ENCODE data around the gene MYO1H. TPM values are rescaled to one million over a fixed set of nuclear protein-coding genes. Genes with fewer than 3 reads are reported as not detected.
"Not testable (repeated sequence)": the region's sequence is repeated elsewhere in the genome, so short reads cannot be mapped to it uniquely, and the experiment has no call there.

Gene MYO1H
- total RNA-seq, 1 experiment from 2014 or later, result not detected

DNA sequence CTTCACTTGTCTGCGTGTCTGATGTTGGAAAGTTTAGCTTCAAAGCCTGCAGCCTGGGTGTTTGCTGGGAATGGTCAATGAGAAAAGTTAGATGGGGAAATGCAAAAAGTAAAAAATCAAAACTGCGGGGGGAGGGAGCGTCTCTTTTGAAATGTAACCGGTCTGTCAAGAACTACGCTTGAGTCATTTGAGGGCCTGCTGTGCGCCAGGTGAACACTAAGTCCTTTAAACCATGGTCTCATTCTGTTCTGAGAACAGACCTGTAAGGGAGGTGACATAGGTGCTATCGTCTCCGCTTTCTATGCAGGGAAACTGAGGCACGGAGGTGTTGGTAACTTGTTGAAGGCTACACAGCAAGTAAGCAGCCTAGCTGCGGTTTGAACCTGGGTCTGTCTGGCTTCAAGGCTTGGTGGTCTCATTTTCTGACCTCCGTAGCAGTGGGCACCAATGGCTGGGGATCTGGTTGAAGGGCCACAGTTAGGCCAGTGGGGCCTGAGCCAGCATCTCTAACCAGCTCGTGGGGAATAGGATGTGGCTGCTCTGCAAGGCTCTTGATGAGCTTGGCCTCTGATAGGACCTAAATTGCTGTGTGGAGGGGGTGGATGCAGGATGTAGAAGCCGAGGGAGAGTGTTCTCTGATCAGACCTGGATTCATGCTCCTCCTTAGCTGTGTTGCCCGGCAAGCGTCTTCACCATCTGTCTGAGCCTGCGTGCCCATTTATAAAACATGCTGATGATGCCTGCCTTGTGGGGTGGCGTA, 87.9 kb downstream of the MYO1H start:
- Histone ChIP-seq H3K4me1 (replicated peaks) (no peaks in the 10 kb centered on the region), H3K9me3 (replicated peaks) (no peaks in the 10 kb centered on the region)
- DNase-seq (ENCODE audit: low read depth in 1 of 2, low spot score in 2 of 2), result no peak

DNA sequence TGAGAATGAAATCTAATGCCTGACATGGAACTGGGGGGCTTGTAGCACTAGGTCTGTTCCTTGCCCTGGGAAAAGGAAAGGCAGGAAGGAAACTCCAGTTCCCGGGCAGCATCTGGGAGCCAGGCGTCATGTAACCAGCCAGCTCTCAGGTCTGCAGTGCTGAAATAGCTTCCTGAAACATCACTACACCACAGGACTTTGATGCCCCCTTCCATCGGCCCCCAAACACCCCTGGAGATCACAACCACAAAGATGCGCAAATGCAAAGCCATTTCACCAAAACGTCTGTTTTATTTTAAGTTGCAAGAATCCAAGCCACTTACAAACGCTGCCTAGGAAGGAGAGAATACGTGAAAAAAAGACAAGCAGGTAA, 88.5 kb downstream of the MYO1H start:
- Histone ChIP-seq H3K4me3 (no peak overlapping the region), H3K27ac (no peak overlapping the region), H3K27me3 (replicated peaks) (no peaks in the 10 kb centered on the region), H3K9me3 (replicated peaks) (no peaks in the 10 kb centered on the region), H3K4me1 (replicated peaks) (no peaks in the 10 kb centered on the region), H3K36me3 (no peaks in the 10 kb centered on the region)
- DNase-seq (ENCODE audit: low read depth in 1 of 2, low spot score in 2 of 2), result no peak

More for the DNA sequence above, 87.9 kb downstream of the MYO1H start:
- H3K27me3 ChIP-seq (replicated peaks), result no peaks in the 10 kb centered on the region
- no peaks in the 10 kb centered on the region for H3K36me3 ChIP-seq
- H3K27ac ChIP-seq, result no peak overlapping the region
- H3K4me3 ChIP-seq, result no peak overlapping the region

DNA sequence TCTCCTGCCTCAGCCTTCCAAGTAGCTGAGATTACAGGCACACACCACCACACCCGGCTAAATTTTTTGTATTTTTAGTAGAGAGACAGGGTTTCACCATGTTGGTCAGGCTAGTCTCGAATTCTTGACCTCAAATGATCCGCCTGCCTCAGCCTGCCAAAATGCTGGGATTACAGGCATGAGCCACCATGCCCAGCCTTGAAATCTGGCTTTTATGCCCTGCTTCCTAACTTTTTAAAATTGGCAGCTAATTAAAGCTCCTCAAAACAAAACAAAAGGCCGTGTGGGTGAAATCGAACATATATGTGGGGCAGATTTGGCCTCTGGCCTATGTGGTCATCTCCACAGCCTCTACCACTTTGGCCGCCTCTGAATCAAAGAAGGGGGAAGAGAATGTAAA, 91.5 kb downstream of the MYO1H start:
- peaks cover 6% of the 10 kb centered on the region; the same call in 1 of the 2 replicates for H3K36me3 ChIP-seq
- H3K4me1 ChIP-seq (replicated peaks), result no peaks in the 10 kb centered on the region
- H3K27me3 ChIP-seq (replicated peaks), result no peaks in the 10 kb centered on the region
- H3K4me3 ChIP-seq, result no peak overlapping the region
- no peak overlapping the region for H3K27ac ChIP-seq
- no peaks in the 10 kb centered on the region for H3K9me3 ChIP-seq (replicated peaks)
- no peak for DNase-seq (ENCODE audit: low read depth in 1 of 2, low spot score in 2 of 2)

GRCh38 chr12:109439951-109440350, 92.3 kb downstream of the MYO1H start:
- H3K4me1 ChIP-seq (replicated peaks); H3K4me3 ChIP-seq; H3K9me3 ChIP-seq (replicated peaks); H3K27ac ChIP-seq; H3K27me3 ChIP-seq (replicated peaks); DNase-seq (ENCODE audit: low read depth in 1 of 2, low spot score in 2 of 2): not testable (repeated sequence)
- peaks cover 12% of the 10 kb centered on the region; the same call in 1 of the 2 replicates for H3K36me3 ChIP-seq

- H3K27me3 ChIP-seq (replicated peaks), result no peaks in the 10 kb centered on the region
- no peak overlapping the region for H3K27ac ChIP-seq
- DNase-seq (ENCODE audit: low read depth in 1 of 2, low spot score in 2 of 2), result no peak
- no peak overlapping the region for H3K4me3 ChIP-seq
- peaks cover 18% of the 10 kb centered on the region for H3K36me3 ChIP-seq
- H3K9me3 ChIP-seq (replicated peaks), result no peaks in the 10 kb centered on the region
- H3K4me1 ChIP-seq (replicated peaks), result peaks cover 9% of the 10 kb centered on the region
Measured at GRCh38 chr12:109440851-109441490, 93.3 kb downstream of the MYO1H start.

DNA sequence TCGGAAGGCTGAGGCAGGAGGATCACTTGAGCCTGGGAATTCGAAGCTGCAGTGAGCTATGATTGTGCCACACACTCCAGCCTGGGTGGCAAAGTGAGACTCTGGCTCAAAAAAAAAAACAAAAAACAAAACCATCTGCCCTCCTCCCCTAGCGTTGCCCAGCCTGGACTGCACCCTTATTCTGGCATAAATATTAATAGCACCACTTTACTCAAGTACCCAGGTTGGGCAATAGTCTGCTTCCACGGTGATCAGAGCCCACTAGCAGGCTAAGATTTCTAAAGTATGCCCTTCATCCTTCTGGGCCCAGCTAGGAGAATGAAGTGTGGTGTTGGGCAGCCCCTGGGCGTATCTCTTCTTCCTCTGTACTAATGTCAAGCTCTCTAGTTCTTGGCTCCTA, 96.1 kb downstream of the MYO1H start:
- Histone ChIP-seq H3K27me3 (replicated peaks) (no peaks in the 10 kb centered on the region), H3K36me3 (peaks cover 46% of the 10 kb centered on the region), H3K27ac (no peak overlapping the region), H3K4me3 (no peak overlapping the region), H3K9me3 (replicated peaks) (no peaks in the 10 kb centered on the region), H3K4me1 (replicated peaks) (peaks cover 9% of the 10 kb centered on the region)
- no peak for DNase-seq (ENCODE audit: low read depth in 1 of 2, low spot score in 2 of 2)

DNA sequence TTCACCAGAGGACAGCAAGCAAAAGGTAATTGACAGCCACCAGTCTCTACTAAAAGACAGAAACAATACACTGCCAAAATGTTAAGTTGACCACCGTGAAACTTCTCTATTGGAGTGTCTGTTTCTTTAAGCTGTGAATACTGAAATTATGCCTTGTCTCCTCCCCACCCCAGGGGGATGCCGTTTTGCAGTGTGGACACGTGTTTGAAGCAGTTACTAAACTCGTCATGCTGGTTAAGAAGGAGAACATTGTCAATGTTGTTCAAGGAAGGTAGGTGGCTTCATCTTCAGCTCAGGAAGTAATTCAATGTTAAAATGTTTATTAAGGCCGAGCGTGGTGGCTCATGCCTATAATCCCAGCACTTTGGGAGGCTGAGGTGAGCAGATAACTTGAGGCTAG, 96.6 kb downstream of the MYO1H start:
- Histone ChIP-seq H3K4me1 (replicated peaks) (peaks cover 9% of the 10 kb centered on the region), H3K27me3 (replicated peaks) (no peaks in the 10 kb centered on the region), H3K9me3 (replicated peaks) (no peaks in the 10 kb centered on the region), H3K36me3 (peaks cover 51% of the 10 kb centered on the region), H3K27ac (no peak overlapping the region; the same call in 1 of the 2 replicates), H3K4me3 (no peak overlapping the region)
- DNase-seq (ENCODE audit: low read depth in 1 of 2, low spot score in 2 of 2), result no peak

GRCh38 chr12:109445191-109445609, 97.5 kb downstream of the MYO1H start:
- Histone ChIP-seq H3K27ac (peak overlapping the region; percentile 63), H3K27me3 (replicated peaks) (no peaks in the 10 kb centered on the region), H3K4me1 (replicated peaks) (peaks cover 9% of the 10 kb centered on the region), H3K4me3 (no peak overlapping the region), H3K36me3 (peaks cover 60% of the 10 kb centered on the region), H3K9me3 (replicated peaks) (no peaks in the 10 kb centered on the region)
- DNase-seq (ENCODE audit: low read depth in 1 of 2, low spot score in 2 of 2), result no peak

- Histone ChIP-seq H3K4me3 (no peak overlapping the region), H3K9me3 (replicated peaks) (no peaks in the 10 kb centered on the region), H3K36me3 (peaks cover 77% of the 10 kb centered on the region), H3K27ac (no peak overlapping the region), H3K4me1 (replicated peaks) (peaks cover 9% of the 10 kb centered on the region), H3K27me3 (replicated peaks) (no peaks in the 10 kb centered on the region)
- no peak for DNase-seq (ENCODE audit: low read depth in 1 of 2, low spot score in 2 of 2)
Measured at GRCh38 chr12:109446869-109447268, 99.2 kb downstream of the MYO1H start.

GRCh38 chr12:109447482-109447881, 99.8 kb downstream of the MYO1H start:
- no peak for DNase-seq (ENCODE audit: low read depth in 1 of 2, low spot score in 2 of 2)
- no peaks in the 10 kb centered on the region for H3K27me3 ChIP-seq (replicated peaks)
- peaks cover 83% of the 10 kb centered on the region for H3K36me3 ChIP-seq
- no peak overlapping the region for H3K27ac ChIP-seq
- no peak overlapping the region for H3K4me3 ChIP-seq
- no peaks in the 10 kb centered on the region for H3K9me3 ChIP-seq (replicated peaks)
- peaks cover 9% of the 10 kb centered on the region for H3K4me1 ChIP-seq (replicated peaks)

GRCh38 chr12:109448272-109448671, 100.6 kb downstream of the MYO1H start:
- H3K36me3 ChIP-seq, result peaks cover 90% of the 10 kb centered on the region

GRCh38 chr12:109448707-109449390, 101.1 kb downstream of the MYO1H start:
- peaks cover 9% of the 10 kb centered on the region for H3K4me1 ChIP-seq (replicated peaks)
- DNase-seq (ENCODE audit: low read depth in 1 of 2, low spot score in 2 of 2), result no peak
- no peak overlapping the region for H3K27ac ChIP-seq
- peaks cover 93% of the 10 kb centered on the region for H3K36me3 ChIP-seq
- H3K27me3 ChIP-seq (replicated peaks), result no peaks in the 10 kb centered on the region
- H3K4me3 ChIP-seq, result no peak overlapping the region
- H3K9me3 ChIP-seq (replicated peaks), result no peaks in the 10 kb centered on the region

More at GRCh38 chr12:109448272-109448671, 100.6 kb downstream of the MYO1H start:
- DNase-seq (ENCODE audit: low read depth in 1 of 2, low spot score in 2 of 2), result no peak
- no peaks in the 10 kb centered on the region for H3K9me3 ChIP-seq (replicated peaks)
- peaks cover 9% of the 10 kb centered on the region for H3K4me1 ChIP-seq (replicated peaks)
- no peak overlapping the region for H3K27ac ChIP-seq
- H3K4me3 ChIP-seq, result no peak overlapping the region
- H3K27me3 ChIP-seq (replicated peaks), result no peaks in the 10 kb centered on the region

GRCh38 chr12:109449845-109450532, 102.3 kb downstream of the MYO1H start:
- no peaks in the 10 kb centered on the region for H3K27me3 ChIP-seq (replicated peaks)
- H3K4me3 ChIP-seq, result no peak overlapping the region
- peaks cover 94% of the 10 kb centered on the region for H3K36me3 ChIP-seq
- no peak overlapping the region for H3K27ac ChIP-seq
- no peak for DNase-seq (ENCODE audit: low read depth in 1 of 2, low spot score in 2 of 2)
- H3K4me1 ChIP-seq (replicated peaks), result peaks cover 7% of the 10 kb centered on the region
- H3K9me3 ChIP-seq (replicated peaks), result no peaks in the 10 kb centered on the region

All from SJSA1 (cell line).